Measurements from ENCODE around the gene MAGEA9B. TPM values are rescaled to one million over a fixed set of nuclear protein-coding genes. Genes with fewer than 3 reads are reported as not detected.
"Not testable (repeated sequence)": the region's sequence is repeated elsewhere in the genome, so short reads cannot be mapped to it uniquely, and the experiment has no call there.

MAGEA9B gene
- total RNA-seq, 1 experiment from 2014 or later: not detected

- H3K9me3 Mint-ChIP-seq (ENCODE audit: low read depth, unreplicated experiment); CTCF ChIA-PET; H3K4me1 Mint-ChIP-seq (ENCODE audit: low read depth, unreplicated experiment); H3K4me3 Mint-ChIP-seq (ENCODE audit: low read depth, unreplicated experiment); H3K27me3 Mint-ChIP-seq (ENCODE audit: unreplicated experiment); H3K27ac Mint-ChIP-seq (ENCODE audit: unreplicated experiment); DNase-seq; BruUV-seq (replicated peaks); intact Hi-C loops (cut with micrococcal nuclease; ENCODE audit: unreplicated experiment): not testable (repeated sequence)
- H3K36me3 Mint-ChIP-seq (ENCODE audit: insufficient read depth, unreplicated experiment): peaks cover 10% of the 10 kb centered on the region
These were observed 52.2 kb downstream of the MAGEA9B start for GRCh38 chrX:149534926-149535602.

GRCh38 chrX:149533999-149534398 is 53.3 kb downstream of the MAGEA9B start:
- H3K36me3 Mint-ChIP-seq (ENCODE audit: insufficient read depth, unreplicated experiment); intact Hi-C loops (cut with micrococcal nuclease; ENCODE audit: unreplicated experiment); H3K9me3 Mint-ChIP-seq (ENCODE audit: low read depth, unreplicated experiment); BruUV-seq (replicated peaks); CTCF ChIA-PET; H3K4me1 Mint-ChIP-seq (ENCODE audit: low read depth, unreplicated experiment); DNase-seq; H3K27ac Mint-ChIP-seq (ENCODE audit: unreplicated experiment); H3K4me3 Mint-ChIP-seq (ENCODE audit: low read depth, unreplicated experiment); H3K27me3 Mint-ChIP-seq (ENCODE audit: unreplicated experiment): not testable (repeated sequence)

DNA sequence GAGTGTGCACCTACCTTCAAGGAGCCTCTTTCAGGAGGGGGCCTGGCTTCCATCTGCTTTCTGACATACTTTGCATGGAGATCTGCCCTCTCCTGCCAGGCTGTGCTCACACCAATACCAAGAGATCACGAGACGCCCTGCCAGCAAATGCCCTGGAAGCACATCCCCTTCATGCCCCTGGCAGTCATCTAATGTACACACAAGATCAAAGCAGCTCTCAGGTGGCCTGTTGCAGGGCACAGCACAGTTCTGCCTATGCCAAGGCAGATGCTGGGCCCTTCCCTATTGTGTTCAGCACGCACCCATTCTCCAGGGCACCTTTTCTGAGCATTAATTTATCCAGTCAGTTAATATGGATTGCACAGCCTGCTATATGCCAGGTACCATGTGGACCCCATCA is 54.4 kb downstream of the MAGEA9B start:
- CTCF ChIA-PET; BruUV-seq (replicated peaks); intact Hi-C loops (cut with micrococcal nuclease; ENCODE audit: unreplicated experiment); H3K27me3 Mint-ChIP-seq (ENCODE audit: unreplicated experiment); H3K4me3 Mint-ChIP-seq (ENCODE audit: low read depth, unreplicated experiment); H3K9me3 Mint-ChIP-seq (ENCODE audit: low read depth, unreplicated experiment); H3K27ac Mint-ChIP-seq (ENCODE audit: unreplicated experiment); H3K36me3 Mint-ChIP-seq (ENCODE audit: insufficient read depth, unreplicated experiment); DNase-seq; H3K4me1 Mint-ChIP-seq (ENCODE audit: low read depth, unreplicated experiment): not testable (repeated sequence)

Other genes starting within 250 kb of the MAGEA9B start
- 84.4 and 85.7 TPM in 2 replicates for gene IDS, start 82.2 kb downstream of the MAGEA9B start, total RNA-seq (2022)
- 17.8 and 24.9 TPM in 2 replicates for gene EOLA1, start 46.4 kb downstream of the MAGEA9B start, total RNA-seq (2022)
- gene HSFX3, start 37.5 kb downstream of the MAGEA9B start, total RNA-seq (2022): not detected in 2 replicates
- gene HSFX2, start 7.9 kb upstream of the MAGEA9B start, total RNA-seq (2022): 0.76 and 2.1 TPM in 2 replicates
- 30.2 and 33.9 TPM in 2 replicates for gene TMEM185A, start 44.3 kb upstream of the MAGEA9B start, total RNA-seq (2022)
- not detected in 2 replicates for gene MAGEA11, start 124.6 kb upstream of the MAGEA9B start, total RNA-seq (2022)
- gene HSFX1, start 186.6 kb upstream of the MAGEA9B start, total RNA-seq (2022): 1.3 and 3.4 TPM in 2 replicates
- gene MAGEA9, start 194.5 kb upstream of the MAGEA9B start, total RNA-seq (2022): not detected in 2 replicates

Measured in Calu3 (cell line).